HepG2 (cell line): Measurements from ENCODE around the gene INHBB. TPM values are rescaled to one million over a fixed set of nuclear protein-coding genes. Genes with fewer than 3 reads are reported as not detected.
A peak's percentile ranks its signal among the peaks of the same experiment; 100 is the strongest.

Experiments
- AHR ChIP-seq: IDR thresholded peaks from 2 replicates; pipeline ENCODE4 v1.6.1; 2018; ENCODE audit warnings: missing genetic modification reagents, missing compliant biosample characterization
- BCL6 ChIP-seq: IDR thresholded peaks from 2 replicates; pipeline ENCODE4 v1.6.1; 2016; ENCODE audit warnings: missing genetic modification reagents, missing compliant biosample characterization
- BRCA1 ChIP-seq: sonication (generic); formaldehyde crosslinking; IDR thresholded peaks from 2 replicates; pipeline ENCODE4 v1.4.0; 2020; ENCODE audit warnings: missing genetic modification reagents
- CCDC6 ChIP-seq: sonication (generic); formaldehyde crosslinking; IDR thresholded peaks from 2 replicates; pipeline ENCODE4 v1.8.1; 2022; ENCODE audit warnings: mild to moderate bottlenecking, missing genetic modification reagents, moderate library complexity
- CEBPB ChIP-seq: IDR thresholded peaks from 2 replicates; pipeline ENCODE4 v1.6.1; 2011; ENCODE audit warnings: low read depth, low read length, improper control_type of control experiment, borderline replicate concordance
- CEBPG ChIP-seq: IDR thresholded peaks from 2 replicates; pipeline ENCODE4 v1.6.1; 2016
- CHD4 ChIP-seq: fragments of 200-600 bp; sonication (generic); IDR thresholded peaks from 2 replicates; pipeline ENCODE4 v1.7.0; 2017; ENCODE audit warnings: mild to moderate bottlenecking, low read length, borderline replicate concordance
- FOXO1 ChIP-seq: sonication (generic); formaldehyde crosslinking; IDR thresholded peaks from 2 replicates; pipeline ENCODE4 v1.4.0; 2020; ENCODE audit warnings: missing genetic modification reagents
- HMG20B ChIP-seq: conservative IDR thresholded peaks from 2 replicates; pipeline ENCODE4 v1.6.1; 2016; ENCODE audit warnings: missing genetic modification reagents, missing compliant biosample characterization
- HNRNPH1 ChIP-seq: fragments of 200-400 bp; formaldehyde crosslinking; optimal IDR thresholded peaks from 2 replicates; pipeline ENCODE3; 2017; ENCODE audit warnings: mild to moderate bottlenecking, low read depth, low read length
- NR2F6 ChIP-seq, 2 experiments: IDR thresholded peaks; 2 replicates each; pipeline ENCODE4 v1.6.1; 2016; ENCODE audit warnings: antibody characterized with exemption in 1 of 2, mild to moderate bottlenecking in 1 of 2
- PCBP1 ChIP-seq: fragments of 200-400 bp; formaldehyde crosslinking; IDR thresholded peaks from 2 replicates; pipeline ENCODE4 v1.6.1; 2017; ENCODE audit warnings: mild to moderate bottlenecking, low read depth, low read length, borderline replicate concordance
- POLR2AphosphoS2 ChIP-seq: IDR thresholded peaks from 2 replicates; pipeline ENCODE4 v1.6.1; 2011; ENCODE audit warnings: low read depth, low read length, improper control_type of control experiment
- RARG ChIP-seq: sonication (generic); formaldehyde crosslinking; IDR thresholded peaks from 2 replicates; pipeline ENCODE4 v1.4.0; 2020; ENCODE audit warnings: low read depth, mild to moderate bottlenecking, missing genetic modification reagents
- SCMH1 ChIP-seq: sonication (generic); formaldehyde crosslinking; IDR thresholded peaks from 2 replicates; pipeline ENCODE4 v1.9.0; 2021; ENCODE audit warnings: missing genetic modification reagents, mild to moderate bottlenecking, borderline replicate concordance
- SKI ChIP-seq: fragments of 450-650 bp; IDR thresholded peaks from one replicate; pipeline ENCODE4 v1.6.1; 2018; ENCODE audit warnings: mild to moderate bottlenecking; ENCODE audit not compliant: partially characterized antibody
- SMARCC2 ChIP-seq: fragments of 450-650 bp; IDR thresholded peaks from 2 replicates; pipeline ENCODE4 v1.6.1; 2017; ENCODE audit warnings: antibody characterized with exemption, mild to moderate bottlenecking
- TSC22D2 ChIP-seq: sonication (generic); formaldehyde crosslinking; IDR thresholded peaks from 2 replicates; pipeline ENCODE4 v1.5.1; 2020; ENCODE audit warnings: missing genetic modification reagents, mild to moderate bottlenecking, borderline replicate concordance
- ZNF331 ChIP-seq: sonication (generic); formaldehyde crosslinking; IDR thresholded peaks from 2 replicates; pipeline ENCODE4 v1.4.0; 2020; ENCODE audit warnings: missing genetic modification reagents
- ZNF343 ChIP-seq: sonication (generic); formaldehyde crosslinking; IDR thresholded peaks from 2 replicates; pipeline ENCODE4 v1.4.0; 2020; ENCODE audit warnings: mild to moderate bottlenecking, missing genetic modification reagents
- ZSCAN31 ChIP-seq: sonication (generic); formaldehyde crosslinking; IDR thresholded peaks from 2 replicates; pipeline ENCODE4 v1.5.0; 2020; ENCODE audit warnings: low read depth, mild to moderate bottlenecking, missing genetic modification reagents
- polyA plus RNA-seq, 8 experiments: library from polyadenylated mRNA; depleted of rRNA in 3 of 8; stranded (reverse) in 7 of 8; unstranded in 1 of 8; fragments of >200 nt; fragmentation: Illumina TruSeq in 4 of 8; extraction: Trizol in 4 of 8; gene quantifications; 2 replicates each; pipeline versions ENCODE4 v1.2.1 to v1.2.3, GENCODE V29; 2011 to 2016; ENCODE audit warnings: low read depth in 4 of 8, missing spikeins in 1 of 8, mixed read lengths in 1 of 8; ENCODE audit not compliant: insufficient read depth in 1 of 8
- total RNA-seq, 5 experiments: library from RNA; depleted of rRNA; stranded (reverse); fragments of >200 nt; fragmentation: Illumina TruSeq; extraction: Trizol; gene quantifications; 2 replicates each; pipeline ENCODE4 v1.2.3, GENCODE V29; 2016; ENCODE audit warnings: low read depth in 1 of 5
- TF ChIP-seq, protein P1 (sequence below): sonication (generic); formaldehyde crosslinking; IDR thresholded peaks from 2 replicates; pipeline ENCODE4 v1.5.1; 2020; ENCODE audit warnings: mild to moderate bottlenecking, missing genetic modification reagents, borderline replicate concordance
- TF ChIP-seq, protein P2 (sequence below), 2 experiments: IDR thresholded peaks; 2 replicates each; pipeline ENCODE4 v1.6.1; 2011 to 2012; ENCODE audit warnings: low read length in 2 of 2, borderline replicate concordance in 1 of 2, low read depth in 1 of 2, mild to moderate bottlenecking in 1 of 2, moderate library complexity in 1 of 2
- TF ChIP-seq, protein P3 (sequence below): sonication (generic); formaldehyde crosslinking; IDR thresholded peaks from 2 replicates; pipeline ENCODE4 v1.8.1; 2022; ENCODE audit warnings: low read depth, mild to moderate bottlenecking, missing genetic modification reagents

INHBB gene
- total and polyA plus RNA-seq, 2 of the 13 experiments (the other 11 are each of a cell fraction or from before 2014, with no cell fraction given), result 0.20 to 1.7 TPM

DNA sequence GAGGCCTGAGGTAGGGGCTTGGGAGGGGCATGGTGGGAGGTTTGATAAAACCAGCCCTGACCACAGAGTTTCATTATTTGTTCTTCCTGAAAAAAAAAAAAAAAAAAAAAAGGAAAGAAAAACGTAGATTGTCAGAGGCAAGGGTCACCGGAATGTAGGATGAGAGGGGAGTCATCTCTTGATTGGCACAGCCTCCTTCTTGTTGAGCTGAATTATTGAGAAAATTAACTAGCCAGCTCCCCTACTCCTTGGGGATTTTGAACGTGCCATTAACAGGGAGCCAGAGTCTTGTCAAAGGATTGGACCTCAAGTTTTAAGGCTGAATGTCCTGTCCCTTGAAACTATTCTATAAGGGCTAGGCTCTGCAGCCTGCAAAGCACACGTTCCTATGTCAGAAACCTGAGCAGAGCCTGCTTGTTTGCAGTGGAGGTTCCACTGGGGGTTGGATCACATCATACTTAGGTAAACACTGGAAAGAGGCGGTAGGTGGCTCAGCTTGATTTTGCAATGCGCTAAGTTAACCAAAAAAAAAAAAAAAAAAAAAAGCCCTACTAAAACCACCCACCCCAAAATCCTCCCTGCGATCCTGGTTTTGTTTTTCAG lies 2.3 kb downstream of the INHBB start (continued):
- TF ChIP-seq ZSCAN31 (CRISPR knock-in tag) (no peak), SMARCC2 (no peak), NR2F6 (IDR thresholded peaks at IDR 0.05) (0 out of 2 replicates have a peak, but pooled peaks have one; percentile 16), NR2F6 (CRISPR knock-in tag; IDR thresholded peaks at IDR 0.05) (no peak), TSC22D2 (no peak), CEBPB (peak; percentile 75), CHD4 (no peak), CEBPG (CRISPR knock-in tag) (peak; percentile 53), POLR2AphosphoS2 (no peak), CCDC6 (CRISPR knock-in tag) (no peak), PCBP1 (no peak), AHR (CRISPR knock-in tag) (no peak), FOXO1 (CRISPR knock-in tag) (0 out of 2 replicates have a peak, but pooled peaks have one; percentile 33), HNRNPH1 (no peak), BRCA1 (no peak), SCMH1 (no peak), SKI (no peak), BCL6 (peak; percentile 82), ZNF331 (CRISPR knock-in tag) (peak; percentile 52; the same call in 1 of the 2 replicates), HMG20B (CRISPR knock-in tag) (no peak), RARG (no peak), ZNF343 (CRISPR knock-in tag) (no peak)
- TF ChIP-seq, protein P1, sequence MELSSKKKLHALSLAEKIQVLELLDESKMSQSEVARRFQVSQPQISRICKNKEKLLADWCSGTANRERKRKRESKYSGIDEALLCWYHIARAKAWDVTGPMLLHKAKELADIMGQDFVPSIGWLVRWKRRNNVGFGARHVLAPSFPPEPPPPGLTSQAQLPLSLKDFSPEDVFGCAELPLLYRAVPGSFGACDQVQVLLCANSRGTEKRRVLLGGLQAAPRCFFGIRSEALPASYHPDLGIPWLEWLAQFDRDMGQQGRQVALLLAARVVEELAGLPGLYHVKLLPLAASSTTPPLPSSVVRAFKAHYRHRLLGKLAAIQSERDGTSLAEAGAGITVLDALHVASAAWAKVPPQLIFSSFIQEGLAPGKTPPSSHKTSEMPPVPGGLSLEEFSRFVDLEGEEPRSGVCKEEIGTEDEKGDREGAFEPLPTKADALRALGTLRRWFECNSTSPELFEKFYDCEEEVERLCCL, result no peak
- TF ChIP-seq, protein P2, sequence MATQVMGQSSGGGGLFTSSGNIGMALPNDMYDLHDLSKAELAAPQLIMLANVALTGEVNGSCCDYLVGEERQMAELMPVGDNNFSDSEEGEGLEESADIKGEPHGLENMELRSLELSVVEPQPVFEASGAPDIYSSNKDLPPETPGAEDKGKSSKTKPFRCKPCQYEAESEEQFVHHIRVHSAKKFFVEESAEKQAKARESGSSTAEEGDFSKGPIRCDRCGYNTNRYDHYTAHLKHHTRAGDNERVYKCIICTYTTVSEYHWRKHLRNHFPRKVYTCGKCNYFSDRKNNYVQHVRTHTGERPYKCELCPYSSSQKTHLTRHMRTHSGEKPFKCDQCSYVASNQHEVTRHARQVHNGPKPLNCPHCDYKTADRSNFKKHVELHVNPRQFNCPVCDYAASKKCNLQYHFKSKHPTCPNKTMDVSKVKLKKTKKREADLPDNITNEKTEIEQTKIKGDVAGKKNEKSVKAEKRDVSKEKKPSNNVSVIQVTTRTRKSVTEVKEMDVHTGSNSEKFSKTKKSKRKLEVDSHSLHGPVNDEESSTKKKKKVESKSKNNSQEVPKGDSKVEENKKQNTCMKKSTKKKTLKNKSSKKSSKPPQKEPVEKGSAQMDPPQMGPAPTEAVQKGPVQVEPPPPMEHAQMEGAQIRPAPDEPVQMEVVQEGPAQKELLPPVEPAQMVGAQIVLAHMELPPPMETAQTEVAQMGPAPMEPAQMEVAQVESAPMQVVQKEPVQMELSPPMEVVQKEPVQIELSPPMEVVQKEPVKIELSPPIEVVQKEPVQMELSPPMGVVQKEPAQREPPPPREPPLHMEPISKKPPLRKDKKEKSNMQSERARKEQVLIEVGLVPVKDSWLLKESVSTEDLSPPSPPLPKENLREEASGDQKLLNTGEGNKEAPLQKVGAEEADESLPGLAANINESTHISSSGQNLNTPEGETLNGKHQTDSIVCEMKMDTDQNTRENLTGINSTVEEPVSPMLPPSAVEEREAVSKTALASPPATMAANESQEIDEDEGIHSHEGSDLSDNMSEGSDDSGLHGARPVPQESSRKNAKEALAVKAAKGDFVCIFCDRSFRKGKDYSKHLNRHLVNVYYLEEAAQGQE (IDR thresholded peaks at IDR 0.05; ENCODE audit: borderline replicate concordance in 1 of 2, low read depth in 1 of 2, low read length in 2 of 2), result no peak
- TF ChIP-seq, protein P3, sequence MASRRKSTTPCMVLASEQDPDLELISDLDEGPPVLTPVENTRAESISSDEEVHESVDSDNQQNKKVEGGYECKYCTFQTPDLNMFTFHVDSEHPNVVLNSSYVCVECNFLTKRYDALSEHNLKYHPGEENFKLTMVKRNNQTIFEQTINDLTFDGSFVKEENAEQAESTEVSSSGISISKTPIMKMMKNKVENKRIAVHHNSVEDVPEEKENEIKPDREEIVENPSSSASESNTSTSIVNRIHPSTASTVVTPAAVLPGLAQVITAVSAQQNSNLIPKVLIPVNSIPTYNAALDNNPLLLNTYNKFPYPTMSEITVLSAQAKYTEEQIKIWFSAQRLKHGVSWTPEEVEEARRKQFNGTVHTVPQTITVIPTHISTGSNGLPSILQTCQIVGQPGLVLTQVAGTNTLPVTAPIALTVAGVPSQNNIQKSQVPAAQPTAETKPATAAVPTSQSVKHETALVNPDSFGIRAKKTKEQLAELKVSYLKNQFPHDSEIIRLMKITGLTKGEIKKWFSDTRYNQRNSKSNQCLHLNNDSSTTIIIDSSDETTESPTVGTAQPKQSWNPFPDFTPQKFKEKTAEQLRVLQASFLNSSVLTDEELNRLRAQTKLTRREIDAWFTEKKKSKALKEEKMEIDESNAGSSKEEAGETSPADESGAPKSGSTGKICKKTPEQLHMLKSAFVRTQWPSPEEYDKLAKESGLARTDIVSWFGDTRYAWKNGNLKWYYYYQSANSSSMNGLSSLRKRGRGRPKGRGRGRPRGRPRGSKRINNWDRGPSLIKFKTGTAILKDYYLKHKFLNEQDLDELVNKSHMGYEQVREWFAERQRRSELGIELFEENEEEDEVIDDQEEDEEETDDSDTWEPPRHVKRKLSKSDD (CRISPR knock-in tag), result no peak
